IMR-90 (cell line): Measurements from ENCODE around the gene FRK. TPM values are rescaled to one million over a fixed set of nuclear protein-coding genes. Genes with fewer than 3 reads are reported as not detected.
"Not testable (repeated sequence)": the region's sequence is repeated elsewhere in the genome, so short reads cannot be mapped to it uniquely, and the experiment has no call there.

Experiments
- ATAC-seq: fragments of 200-7000 bp; cut with Tn5 transposase; 2 replicates; pipeline ENCODE4 v1.9.1; 2020; ENCODE audit warnings: low read depth, mild to moderate bottlenecking, moderate library complexity
- BruUV-seq: library from RNA; stranded (reverse); fragments of 400-500 nt; replicated peaks from 2 replicates; lab custom pipeline; 2021; lab: Mats Ljungman, UMichigan
- CTCF ChIA-PET: fragments of 300-600 bp; formaldehyde crosslinking; extraction: SDS; loops from one replicate; lab custom pipeline; 2021; ENCODE audit warnings: antibody characterized with exemption; lab: Yijun Ruan, JAX
- POLR2A ChIA-PET: fragments of 300-600 bp; sonication (Branson Sonifier 250); formaldehyde crosslinking; loops from one replicate; lab custom pipeline; 2022; ENCODE audit warnings: antibody characterized with exemption; ENCODE audit not compliant: unreplicated experiment; lab: Charles Lee
- DNase-seq: peaks from one replicate; pipeline ENCODE4 v3.0.0; 2013
- H2AFZ ChIP-seq: replicated peaks from 2 replicates; pipeline ENCODE3; 2013; ENCODE audit warnings: low read length, mild to moderate bottlenecking; ENCODE audit not compliant: poor library complexity
- H2AK5ac ChIP-seq: 2 replicates; pipeline ENCODE4 v1.6.1; 2013; ENCODE audit warnings: low read depth, low read length, inconsistent platforms
- H2AK9ac ChIP-seq: replicated peaks from 2 replicates; pipeline ENCODE3; 2013; ENCODE audit warnings: mild to moderate bottlenecking, low read depth, low read length, moderate library complexity; ENCODE audit not compliant: poor library complexity
- H2BK120ac ChIP-seq: 2 replicates; pipeline ENCODE4 v1.6.1; 2013; ENCODE audit warnings: low read depth, low read length, inconsistent platforms
- H2BK15ac ChIP-seq: 3 replicates; pipeline ENCODE4 v1.6.1; 2013; ENCODE audit warnings: low read depth, low read length, inconsistent platforms
- H2BK20ac ChIP-seq: 2 replicates; pipeline ENCODE4 v1.6.1; 2013; ENCODE audit warnings: low read depth, mild to moderate bottlenecking, inconsistent platforms, low read length, moderate library complexity
- H2BK5ac ChIP-seq: 2 replicates; pipeline ENCODE4 v1.6.1; 2013; ENCODE audit warnings: mild to moderate bottlenecking, low read depth, low read length, inconsistent platforms; ENCODE audit not compliant: poor library complexity, severe bottlenecking
- H3K14ac ChIP-seq: replicated peaks from 2 replicates; pipeline ENCODE4 v1.6.1; 2013; ENCODE audit warnings: low read depth, low read length, inconsistent platforms
- H3K18ac ChIP-seq: 2 replicates; pipeline ENCODE4 v1.6.1; 2013; ENCODE audit warnings: low read depth, low read length, control low read depth
- H3K23ac ChIP-seq: 2 replicates; pipeline ENCODE4 v1.6.1; 2013; ENCODE audit warnings: low read depth, low read length, inconsistent platforms
- H3K27ac ChIP-seq: 2 replicates; pipeline ENCODE4 v1.5.1; 2013; ENCODE audit warnings: mild to moderate bottlenecking, control low read depth, low read length; ENCODE audit not compliant: insufficient read depth
- H3K27me3 ChIP-seq: 2 replicates; pipeline ENCODE4 v1.6.1; 2013; ENCODE audit warnings: low read length; ENCODE audit not compliant: control insufficient read depth, insufficient read depth
- H3K36me3 ChIP-seq: 2 replicates; pipeline ENCODE4 v1.6.1; 2013; ENCODE audit warnings: low read length, mixed read lengths; ENCODE audit not compliant: control insufficient read depth, insufficient read depth
- H3K4ac ChIP-seq: 2 replicates; pipeline ENCODE4 v1.6.1; 2013; ENCODE audit warnings: low read depth, low read length, inconsistent platforms
- H3K4me1 ChIP-seq: 2 replicates; pipeline ENCODE4 v1.6.1; 2013; ENCODE audit warnings: low read length, mixed read lengths; ENCODE audit not compliant: control insufficient read depth, insufficient read depth
- H3K4me2 ChIP-seq: 2 replicates; pipeline ENCODE4 v1.6.1; 2013; ENCODE audit warnings: low read depth, mild to moderate bottlenecking, control low read depth, low read length, moderate library complexity
- H3K4me3 ChIP-seq: 2 replicates; pipeline ENCODE4 v1.5.1; 2013; ENCODE audit warnings: low read depth, mild to moderate bottlenecking, control low read depth, low read length, moderate library complexity; ENCODE audit not compliant: insufficient read depth
- H3K56ac ChIP-seq: 2 replicates; pipeline ENCODE4 v1.6.1; 2013; ENCODE audit warnings: low read length, inconsistent platforms; ENCODE audit not compliant: insufficient read depth; ENCODE audit errors: extremely low read depth
- H3K79me1 ChIP-seq, 2 experiments: 2 replicates each; pipeline ENCODE4 v1.6.1; 2013; ENCODE audit warnings: low read length in 2 of 2, inconsistent platforms in 1 of 2, low read depth in 1 of 2
- H3K9ac ChIP-seq: 2 replicates; pipeline ENCODE4 v1.6.1; 2013; ENCODE audit warnings: low read depth, low read length, control low read depth
- H3K9me1 ChIP-seq: 2 replicates; pipeline ENCODE4 v1.6.1; 2013; ENCODE audit warnings: low read length, inconsistent platforms; ENCODE audit not compliant: insufficient read depth
- H3K9me3 ChIP-seq: 2 replicates; pipeline ENCODE4 v1.6.1; 2013; ENCODE audit warnings: low read length; ENCODE audit not compliant: control insufficient read depth, insufficient read depth
- H4K20me1 ChIP-seq: 2 replicates; pipeline ENCODE4 v1.6.1; 2013; ENCODE audit warnings: low read length, inconsistent platforms; ENCODE audit not compliant: insufficient read depth
- H4K5ac ChIP-seq: 2 replicates; pipeline ENCODE4 v1.6.1; 2013; ENCODE audit warnings: mild to moderate bottlenecking, low read depth, low read length, control low read depth
- H4K8ac ChIP-seq, 2 experiments: 2 replicates each; pipeline ENCODE4 v1.6.1; 2013; ENCODE audit warnings: low read depth in 2 of 2, low read length in 2 of 2, control low read depth in 1 of 2, inconsistent platforms in 1 of 2
- H4K91ac ChIP-seq: 2 replicates; pipeline ENCODE4 v1.6.1; 2013; ENCODE audit warnings: low read depth, low read length, inconsistent platforms; ENCODE audit not compliant: insufficient read depth
- WGBS, 2 experiments: methylation state at CpG; one replicate each; pipeline versions ENCODE4 v1.1.5 to v1.1.7; 2013; ENCODE audit warnings: missing lambda C conversion rate in 2 of 2; ENCODE audit not compliant: insufficient read length in 1 of 2; ENCODE audit errors: extremely low coverage in 2 of 2; 5-methylcytosine and 5-hydroxymethylcytosine counted together
- dilution Hi-C: fragments of 300-500 bp; cut with HindIII; formaldehyde crosslinking; loops from one replicate; pipeline ENCODE4 v1.14.3; 2018; ENCODE audit warnings: low sequenced_read_pairs; ENCODE audit not compliant: unreplicated experiment
- in situ Hi-C: fragments of 300-500 bp; cut with MboI; formaldehyde crosslinking; loops from 3 replicates; pipeline ENCODE4 v1.14.3; 2019; ENCODE audit warnings: low sequenced_read_pairs, inconsistent platforms, mixed read lengths
- intact Hi-C: fragments of 100-400 bp; cut with micrococcal nuclease; formaldehyde crosslinking; loops from 2 replicates; pipeline ENCODE4 v1.10.0; 2022
- polyA plus RNA-seq, 3 experiments: library from polyadenylated mRNA; depleted of rRNA; stranded (reverse); fragments of >200 nt; gene quantifications; 2 replicates each; pipeline ENCODE4 v1.2.3, GENCODE V29; 2012; ENCODE audit warnings: low replicate concordance in 1 of 3
- total RNA-seq: library from RNA; depleted of rRNA; stranded (reverse); fragments of >200 nt; gene quantifications from 2 replicates; pipeline ENCODE4 v1.2.3, GENCODE V29; 2012

Gene FRK
- total and polyA plus RNA-seq, 2 of the 4 experiments (the other 2 are of a cell fraction) = under 0.01 to 0.02 TPM

- H2AK9ac ChIP-seq, H4K20me1 ChIP-seq, H3K4me3 ChIP-seq, H3K23ac ChIP-seq, CTCF ChIA-PET, H3K36me3 ChIP-seq, H3K4ac ChIP-seq, H3K4me2 ChIP-seq, H4K91ac ChIP-seq, H4K8ac ChIP-seq, in situ Hi-C loops, H3K9me1 ChIP-seq, dilution Hi-C loops, H2BK120ac ChIP-seq, H3K4me1 ChIP-seq, BruUV-seq, H3K27me3 ChIP-seq, POLR2A ChIA-PET, H2BK5ac ChIP-seq, H4K5ac ChIP-seq, DNase-seq, H2AFZ ChIP-seq, H2AK5ac ChIP-seq, H3K56ac ChIP-seq, H2BK15ac ChIP-seq, H3K14ac ChIP-seq, H3K18ac ChIP-seq, H3K9ac ChIP-seq, intact Hi-C loops, H3K27ac ChIP-seq, H3K79me1 ChIP-seq, ATAC-seq, H3K9me3 ChIP-seq, H2BK20ac ChIP-seq: not testable (repeated sequence)
- no CpG with 5 or more reads among the region's 2 CpGs for WGBS, 2 experiments
Observed at GRCh38 chr6:115937502-115937901, 123.2 kb downstream of the FRK start.
